Measurements from ENCODE around the gene MEI1.

MEI1 gene, protein sequence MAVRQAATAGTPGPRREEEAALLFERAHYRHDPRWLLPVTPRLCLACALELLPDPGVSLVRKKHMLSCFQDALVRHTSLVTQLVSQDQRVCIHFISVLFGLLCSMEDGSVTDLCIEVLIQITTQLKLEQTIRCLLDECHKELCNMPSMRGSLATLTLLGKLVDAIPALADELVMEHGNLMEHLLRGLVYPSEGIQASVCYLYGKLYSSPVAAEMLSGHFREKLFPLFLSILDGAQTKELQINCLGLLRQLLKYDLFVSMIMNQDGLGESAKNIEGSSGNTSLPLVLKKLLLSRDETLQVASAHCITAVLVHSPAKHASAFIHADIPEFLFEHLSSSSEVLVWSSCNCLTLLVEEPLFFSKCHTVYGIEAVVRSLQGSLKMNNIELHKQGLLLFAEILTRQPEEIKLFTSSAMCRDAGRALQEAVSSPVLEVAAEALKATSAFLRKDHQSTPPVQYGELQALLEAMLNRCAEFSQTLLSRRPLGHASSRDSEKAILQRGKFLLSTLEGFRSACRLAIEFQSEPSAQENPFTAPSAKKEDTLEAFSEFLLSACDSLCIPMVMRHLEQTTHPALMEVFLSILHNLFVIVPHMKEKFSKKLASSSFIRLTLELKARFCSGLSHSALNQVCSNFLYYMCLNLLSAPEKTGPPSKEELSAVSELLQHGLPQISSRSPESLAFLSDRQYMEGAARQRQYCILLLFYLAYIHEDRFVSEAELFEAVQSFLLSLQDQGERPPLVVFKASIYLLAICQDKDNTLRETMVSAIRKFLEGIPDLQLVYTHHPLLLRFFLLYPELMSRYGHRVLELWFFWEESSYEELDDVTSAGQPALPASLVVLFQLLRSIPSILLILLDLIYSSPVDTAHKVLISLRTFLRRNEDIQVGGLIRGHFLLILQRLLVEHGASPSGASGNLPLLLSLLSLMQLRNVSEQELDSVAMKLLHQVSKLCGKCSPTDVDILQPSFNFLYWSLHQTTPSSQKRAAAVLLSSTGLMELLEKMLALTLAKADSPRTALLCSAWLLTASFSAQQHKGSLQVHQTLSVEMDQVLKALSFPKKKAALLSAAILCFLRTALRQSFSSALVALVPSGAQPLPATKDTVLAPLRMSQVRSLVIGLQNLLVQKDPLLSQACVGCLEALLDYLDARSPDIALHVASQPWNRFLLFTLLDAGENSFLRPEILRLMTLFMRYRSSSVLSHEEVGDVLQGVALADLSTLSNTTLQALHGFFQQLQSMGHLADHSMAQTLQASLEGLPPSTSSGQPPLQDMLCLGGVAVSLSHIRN

DNA sequence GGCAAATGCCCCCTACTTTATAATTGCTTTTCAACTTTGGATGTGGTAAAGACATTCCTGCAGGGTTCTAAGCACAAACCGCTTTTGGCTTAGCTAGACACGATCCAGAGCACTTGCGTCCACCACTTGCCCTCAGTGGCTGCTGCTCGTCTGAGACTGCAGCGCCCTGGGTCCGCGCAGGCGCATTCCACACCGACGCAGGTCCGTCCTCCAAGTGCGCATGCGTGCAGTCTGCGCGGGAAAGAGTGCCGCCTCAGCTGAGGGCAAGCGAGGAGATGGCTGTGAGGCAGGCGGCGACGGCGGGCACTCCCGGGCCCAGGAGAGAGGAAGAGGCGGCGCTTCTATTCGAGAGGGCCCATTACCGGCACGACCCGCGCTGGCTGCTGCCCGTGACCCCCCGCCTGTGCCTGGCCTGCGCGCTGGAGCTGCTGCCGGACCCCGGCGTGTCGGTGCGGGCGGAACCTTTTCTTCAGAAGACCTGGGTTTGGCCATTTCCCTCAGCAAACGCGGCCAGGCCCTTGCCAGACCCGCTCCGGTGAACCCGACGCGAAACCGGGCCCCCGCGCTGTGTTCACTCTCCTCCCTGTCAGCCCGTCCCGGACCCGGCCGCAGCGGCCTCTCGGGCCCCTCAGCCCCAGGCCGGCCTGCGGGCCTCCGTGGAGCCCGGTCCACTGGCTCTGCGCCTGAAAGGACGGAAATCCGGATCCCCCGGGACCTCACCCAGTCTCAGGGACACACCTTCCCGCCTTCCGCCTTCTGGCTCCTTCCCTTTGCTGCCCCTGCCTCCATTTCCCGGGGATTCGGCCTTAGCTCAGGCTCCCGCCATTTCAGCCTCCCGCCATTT, at the start of gene MEI1:
TSS of gene MEI1 (plus strand) at position 240 of the 844 bp plus-strand sequence. CDS start at position 276, 36 bp downstream.
- H3K4me3 ChIP-seq (ENCODE audit: low read depth, low read length), result no peak within 1 kb of the TSS
- no peak for TF ChIP-seq CTCF (IDR thresholded peaks at IDR 0.05; ENCODE audit: low read depth, low read length)

- TF ChIP-seq CTCF (IDR thresholded peaks at IDR 0.05; ENCODE audit: low read depth, low read length), result no peak
- H3K4me3 ChIP-seq (ENCODE audit: low read depth, low read length), result no peak overlapping the region
Observed at GRCh38 chr22:41650229-41650628, 49.1 kb upstream of the MEI1 start.

DNA sequence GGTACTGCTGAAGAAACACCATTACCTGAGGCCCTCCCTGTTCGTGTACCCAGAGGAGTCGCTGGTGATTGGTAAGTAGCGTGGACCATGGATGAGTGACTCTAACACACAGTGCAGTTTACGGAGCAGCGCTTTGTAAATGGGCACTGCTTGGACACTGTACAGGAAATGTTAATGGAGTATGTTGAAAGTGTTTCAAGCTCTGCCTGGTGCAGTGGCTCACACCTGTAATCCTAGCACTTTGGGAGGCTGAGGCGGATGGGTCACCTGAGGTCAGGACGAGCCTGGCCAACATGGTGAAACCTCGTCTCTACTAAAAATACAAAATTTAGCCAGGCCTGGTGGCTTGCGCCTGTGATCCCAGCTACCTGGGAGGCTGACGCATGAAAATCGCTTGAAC, 48.5 kb upstream of the MEI1 start:
- H3K4me3 ChIP-seq (ENCODE audit: low read depth, low read length), result no peak overlapping the region
- no peak for TF ChIP-seq CTCF (IDR thresholded peaks at IDR 0.05; ENCODE audit: low read depth, low read length)

GRCh38 chr22:41654322-41654721, 45.0 kb upstream of the MEI1 start:
- TF ChIP-seq CTCF (IDR thresholded peaks at IDR 0.05; ENCODE audit: low read depth, low read length), result no peak
- no peak overlapping the region for H3K4me3 ChIP-seq (ENCODE audit: low read depth, low read length)

- TF ChIP-seq CTCF (IDR thresholded peaks at IDR 0.05; ENCODE audit: low read depth, low read length), result no peak
- no peak overlapping the region for H3K4me3 ChIP-seq (ENCODE audit: low read depth, low read length)
Observed at GRCh38 chr22:41656556-41656955, 42.7 kb upstream of the MEI1 start.

- no peak for TF ChIP-seq CTCF (IDR thresholded peaks at IDR 0.05; ENCODE audit: low read depth, low read length)
- H3K4me3 ChIP-seq (ENCODE audit: low read depth, low read length), result no peak overlapping the region
Observed at GRCh38 chr22:41657709-41658108, 41.6 kb upstream of the MEI1 start.
